Endothelial cell of umbilical vein (primary cell): ENCODE results near the gene SUGP2. TPM values are rescaled to one million over a fixed set of nuclear protein-coding genes. Genes with fewer than 3 reads are reported as not detected.

Experiments used
- BruUV-seq: library from RNA; stranded (reverse); fragments of 400-500 nt; replicated peaks from 2 replicates; lab custom pipeline; 2021; lab: Mats Ljungman, UMichigan
- CTCF ChIA-PET: fragments of 300-600, 350-600 bp; sonication (Branson Sonifier 250); formaldehyde crosslinking; loops from one replicate; lab custom pipeline; 2021; ENCODE audit warnings: antibody characterized with exemption, inconsistent platforms; lab: Charles Lee
- POLR2A ChIA-PET: fragments of 300-600, 350-600 bp; sonication (Branson Sonifier 250); formaldehyde crosslinking; loops from one replicate; lab custom pipeline; 2021; ENCODE audit warnings: antibody characterized with exemption, inconsistent platforms; lab: Charles Lee
- DNase-seq: peaks from one replicate; pipeline ENCODE4 v3.0.0-alpha.2; 2011; ENCODE audit warnings: low read depth, low spot score
- FAIRE-seq: peaks from 2 replicates; lab custom pipeline; 2011; peaks lifted over from hg19 to GRCh38; lab: Jason Lieb, UNC
- H2AFZ ChIP-seq: 2 replicates; pipeline ENCODE4 v1.6.0; 2012; ENCODE audit warnings: low read depth, low read length, control low read depth, inconsistent platforms
- H3K27ac ChIP-seq: 2 replicates; pipeline ENCODE4 v1.5.1; 2011; ENCODE audit warnings: low read depth, mild to moderate bottlenecking, control low read depth, low read length, moderate library complexity; ENCODE audit not compliant: insufficient read depth
- H3K27me3 ChIP-seq, 2 experiments: 2 replicates each; pipeline versions ENCODE4 v1.6.0 to v1.6.1; 2011; ENCODE audit warnings: low read length in 2 of 2, mixed read lengths in 1 of 2; ENCODE audit not compliant: control insufficient read depth in 2 of 2, insufficient read depth in 2 of 2
- H3K36me3 ChIP-seq, 2 experiments: 2 replicates in 1 of 2; 3 replicates in 1 of 2; pipeline ENCODE4 v1.5.1; 2011; ENCODE audit warnings: low read length in 2 of 2, mild to moderate bottlenecking in 1 of 2, moderate library complexity in 1 of 2; ENCODE audit not compliant: control insufficient read depth in 2 of 2, insufficient read depth in 2 of 2; ENCODE audit errors: extremely low read depth in 1 of 2
- H3K4me1 ChIP-seq: 3 replicates; pipeline ENCODE4 v1.5.1; 2011; ENCODE audit warnings: mild to moderate bottlenecking, low read length; ENCODE audit not compliant: control insufficient read depth, insufficient read depth; ENCODE audit errors: extremely low read depth
- H3K4me2 ChIP-seq: 2 replicates; pipeline ENCODE4 v1.6.1; 2011; ENCODE audit warnings: low read length, control low read depth, mixed read lengths; ENCODE audit not compliant: insufficient read depth
- H3K4me3 ChIP-seq, 3 experiments: fragments of 200-600 bp in 1 of 3; sonication (generic), shearing (Covaris generic) in 1 of 3; replicated peaks in 1 of 3; 2 replicates each; pipeline ENCODE4 v1.5.1; 2011 to 2016; ENCODE audit warnings: control low read depth in 3 of 3, low read length in 3 of 3, mild to moderate bottlenecking in 2 of 3, inconsistent platforms in 1 of 3, low read depth in 1 of 3, moderate library complexity in 1 of 3; ENCODE audit not compliant: insufficient read depth in 1 of 3
- H3K79me2 ChIP-seq: 2 replicates; pipeline ENCODE4 v1.6.0; 2012; ENCODE audit warnings: low read length, inconsistent platforms; ENCODE audit not compliant: control insufficient read depth, insufficient read depth
- H3K9ac ChIP-seq: replicated peaks from 2 replicates; pipeline ENCODE3; 2011; ENCODE audit warnings: low read length, control low read depth; ENCODE audit not compliant: insufficient read depth; ENCODE audit errors: extremely low read depth
- H3K9me1 ChIP-seq: replicated peaks from 3 replicates; pipeline ENCODE4 v1.6.0; 2011; ENCODE audit warnings: mild to moderate bottlenecking, low read length; ENCODE audit not compliant: control insufficient read depth, insufficient read depth; ENCODE audit errors: extremely low read depth
- H3K9me3 ChIP-seq: replicated peaks from 2 replicates; pipeline ENCODE4 v1.5.1; 2012; ENCODE audit warnings: low read length, inconsistent platforms; ENCODE audit not compliant: control insufficient read depth, insufficient read depth
- H4K20me1 ChIP-seq: replicated peaks from 2 replicates; pipeline ENCODE3; 2011; ENCODE audit warnings: mild to moderate bottlenecking, low read length; ENCODE audit not compliant: control insufficient read depth, insufficient read depth; ENCODE audit errors: extremely low read depth
- CTCF ChIP-seq, 2 donors: IDR thresholded peaks; 1 replicate in 1 of 2; 2 replicates in 1 of 2; pipeline ENCODE4 v1.5.1; 2011; ENCODE audit warnings: low read length in 2 of 2, mild to moderate bottlenecking in 2 of 2, moderate library complexity in 2 of 2, control low read depth in 1 of 2, inconsistent platforms in 1 of 2, low read depth in 1 of 2; ENCODE audit not compliant: insufficient read depth in 1 of 2; ENCODE audit errors: extremely low read depth in 1 of 2
- JUN ChIP-seq: IDR thresholded peaks from 2 replicates; pipeline ENCODE4 v1.6.1; 2011; ENCODE audit warnings: borderline replicate concordance, low read depth; ENCODE audit not compliant: insufficient read length, insufficient read depth
- dilution Hi-C: fragments of 300-500 bp; cut with MboI; formaldehyde crosslinking; loops from one replicate; pipeline ENCODE4 v1.15.0; 2019; ENCODE audit warnings: low sequenced_read_pairs; ENCODE audit not compliant: extremely low pct_ligation_motif_present
- intact Hi-C: fragments of 100-400 bp; cut with micrococcal nuclease; formaldehyde crosslinking; loops from one replicate; pipeline ENCODE4 v1.10.0; 2022
- polyA plus RNA-seq, 4 experiments: library from polyadenylated mRNA; depleted of rRNA in 3 of 4; stranded (reverse) in 3 of 4; unstranded in 1 of 4; fragments of >200 nt; gene quantifications; 2 replicates each; pipeline versions ENCODE4 v1.2.1 to v1.2.3, GENCODE V29; 2011 to 2012; ENCODE audit warnings: missing spikeins in 1 of 4
- total RNA-seq: library from RNA; stranded (reverse); gene quantifications from 2 replicates; pipeline ENCODE4 v1.2.3, GENCODE V29; 2021

The SUGP2 gene
- total and polyA plus RNA-seq, 2 donors (not counting 3 experiments of a cell fraction or from before 2014, with no cell fraction given) = 44.6 to 79.7 TPM

- no TSS peak for BruUV-seq
- Histone ChIP-seq H3K4me1 (peaks cover 13% of the 10 kb centered on the region), H3K4me2 (no peak overlapping the region), H3K27ac (no peak overlapping the region), H3K9me3 (no peaks in the 10 kb centered on the region), H3K4me3 (no peak overlapping the region), H3K27me3 (no peaks in the 10 kb centered on the region), H3K9me1 (no peaks in the 10 kb centered on the region), H3K9ac (no peak overlapping the region), H2AFZ (no peak overlapping the region), H3K36me3 (peaks cover 15 to 20% of the 10 kb centered on the region in 2 experiments), H3K79me2 (no peaks in the 10 kb centered on the region), H4K20me1 (no peaks in the 10 kb centered on the region)
- no peak for TF ChIP-seq CTCF (IDR thresholded peaks at IDR 0.05; ENCODE audit: extremely low read depth in 1 of 2, insufficient read depth in 1 of 2, low read depth in 1 of 2, low read length in 2 of 2)
- POLR2A ChIA-PET = interaction anchor here (1.2 kb wide), 1 partner anchor 9 kb away, joined by 4 read pairs; no protein-coding TSS in a partner anchor
- FAIRE-seq = no peak
- CTCF ChIA-PET = interaction anchor here (0.6 to 1.6 kb wide), 6 partner anchors 9 to 119 kb away, joined by 3 to 14 read pairs (median 4); partner anchors contain the start of genes COPE and DDX49
- dilution Hi-C loops = no loop called here
- intact Hi-C loops = no loop called here
- DNase-seq = no peak
Measured at GRCh38 chr19:18996351-18996750, 37.0 kb downstream of the SUGP2 start.

GRCh38 chr19:18995804-18996241 is 37.5 kb downstream of the SUGP2 start:
- Histone ChIP-seq H3K27me3 (no peaks in the 10 kb centered on the region), H3K4me1 (peaks cover 13% of the 10 kb centered on the region), H3K79me2 (no peaks in the 10 kb centered on the region), H3K9me3 (no peaks in the 10 kb centered on the region), H4K20me1 (no peaks in the 10 kb centered on the region), H3K9me1 (no peaks in the 10 kb centered on the region), H3K4me2 (no peak overlapping the region), H3K27ac (no peak overlapping the region), H3K36me3 (peaks cover 18 to 19% of the 10 kb centered on the region in 2 experiments), H3K9ac (no peak overlapping the region), H2AFZ (no peak overlapping the region), H3K4me3 (no peak overlapping the region)
- DNase-seq = peak; percentile 70
- ChIA-PET POLR2A (interaction anchor here (1.2 kb wide), 1 partner anchor 9 kb away, joined by 4 read pairs; no protein-coding TSS in a partner anchor), CTCF (interaction anchor here (0.6 to 1.6 kb wide), 7 partner anchors 9 to 120 kb away, joined by 3 to 14 read pairs (median 4); partner anchors contain the start of genes COPE and DDX49)
- intact Hi-C loops = no loop called here
- dilution Hi-C loops = no loop called here
- BruUV-seq = no TSS peak
- peak; percentile 87 for FAIRE-seq
- no peak for TF ChIP-seq JUN
- peak; percentile 47 to 76 for TF ChIP-seq CTCF (IDR thresholded peaks at IDR 0.05; ENCODE audit: extremely low read depth in 1 of 2, insufficient read depth in 1 of 2, low read depth in 1 of 2, low read length in 2 of 2)
